ENCODE data around the gene PLEKHD1.

DNA sequence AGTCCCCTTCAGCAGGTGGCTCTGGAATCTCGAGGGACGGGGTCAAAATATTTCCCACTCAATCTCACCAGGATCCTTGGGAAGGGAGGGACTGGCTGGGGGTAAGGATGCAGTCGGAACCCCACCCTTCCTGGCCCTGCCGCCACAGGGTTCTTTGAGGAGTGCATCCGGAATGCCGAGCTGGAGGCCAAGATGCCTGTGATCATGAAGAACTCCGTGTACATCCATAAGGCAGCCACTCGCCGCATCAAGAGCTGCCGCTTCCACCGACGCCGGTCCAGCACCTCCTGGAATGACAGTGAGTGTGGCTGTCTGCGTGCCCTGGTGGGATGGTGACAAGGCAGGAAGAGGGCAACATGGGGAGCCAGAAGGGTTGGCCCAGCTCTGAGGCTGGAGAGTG, 43.1 kb downstream of the PLEKHD1 start:
- TF ChIP-seq, protein P1, sequence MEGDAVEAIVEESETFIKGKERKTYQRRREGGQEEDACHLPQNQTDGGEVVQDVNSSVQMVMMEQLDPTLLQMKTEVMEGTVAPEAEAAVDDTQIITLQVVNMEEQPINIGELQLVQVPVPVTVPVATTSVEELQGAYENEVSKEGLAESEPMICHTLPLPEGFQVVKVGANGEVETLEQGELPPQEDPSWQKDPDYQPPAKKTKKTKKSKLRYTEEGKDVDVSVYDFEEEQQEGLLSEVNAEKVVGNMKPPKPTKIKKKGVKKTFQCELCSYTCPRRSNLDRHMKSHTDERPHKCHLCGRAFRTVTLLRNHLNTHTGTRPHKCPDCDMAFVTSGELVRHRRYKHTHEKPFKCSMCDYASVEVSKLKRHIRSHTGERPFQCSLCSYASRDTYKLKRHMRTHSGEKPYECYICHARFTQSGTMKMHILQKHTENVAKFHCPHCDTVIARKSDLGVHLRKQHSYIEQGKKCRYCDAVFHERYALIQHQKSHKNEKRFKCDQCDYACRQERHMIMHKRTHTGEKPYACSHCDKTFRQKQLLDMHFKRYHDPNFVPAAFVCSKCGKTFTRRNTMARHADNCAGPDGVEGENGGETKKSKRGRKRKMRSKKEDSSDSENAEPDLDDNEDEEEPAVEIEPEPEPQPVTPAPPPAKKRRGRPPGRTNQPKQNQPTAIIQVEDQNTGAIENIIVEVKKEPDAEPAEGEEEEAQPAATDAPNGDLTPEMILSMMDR (IDR thresholded peaks at IDR 0.05), result no peak
- no peak for TF ChIP-seq EZH2 (IDR thresholded peaks at IDR 0.05; ENCODE audit: borderline replicate concordance, insufficient read depth, low read depth, low read length, poor library complexity, severe bottlenecking)

Data from B cell (primary cell).